ENCODE measurements around the gene IGFBP7. TPM values are rescaled to one million over a fixed set of nuclear protein-coding genes. Genes with fewer than 3 reads are reported as not detected.

IGFBP7 gene
- total RNA-seq, 2 donors from 2014 or later, result 58.5 to 89.5 TPM

DNA sequence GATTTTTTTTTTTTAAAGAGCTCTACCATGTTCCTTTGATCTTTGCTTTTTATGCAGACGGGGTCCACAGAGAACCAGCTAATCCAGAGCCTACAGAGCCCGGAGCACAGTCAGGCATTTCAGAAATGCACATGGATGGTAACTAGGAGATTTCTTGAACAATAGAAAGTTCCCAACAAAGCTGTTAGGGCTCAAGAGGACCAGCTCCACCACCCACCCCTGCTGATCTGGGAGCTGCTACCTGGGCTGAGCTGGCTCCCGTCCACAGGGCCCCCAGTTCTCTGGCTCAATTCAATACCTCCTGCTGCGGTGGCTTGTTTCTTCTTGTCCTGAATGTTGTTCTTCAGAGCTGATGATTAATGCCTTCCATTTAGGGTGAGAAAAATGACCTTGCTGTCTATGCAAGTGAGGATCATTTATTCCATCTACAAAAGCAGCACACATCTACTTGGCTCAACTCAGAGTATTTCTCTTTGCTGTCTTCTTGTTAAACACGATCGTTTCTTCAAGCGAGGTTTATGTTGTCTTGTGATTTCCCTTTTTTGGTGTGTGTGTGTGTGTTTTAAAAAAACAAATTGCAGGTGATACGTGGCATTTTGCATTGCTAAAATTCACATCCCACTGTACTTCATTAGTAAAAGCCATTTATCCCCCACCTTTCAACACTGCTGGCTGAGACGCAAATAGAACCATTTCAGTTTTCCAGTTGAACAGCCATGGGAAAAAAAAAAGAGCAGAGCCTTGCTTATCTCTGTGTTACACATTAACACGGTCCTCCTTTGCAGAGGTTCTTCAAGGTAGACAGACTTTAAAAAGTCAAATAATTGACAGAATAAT lies 31.3 kb downstream of the IGFBP7 start:
- H3K9ac ChIP-seq (ENCODE audit: low read depth in 2 of 2, low read length in 2 of 2), result no peak overlapping the region
- no peak for DNase-seq
- intact Hi-C loops (cut with DNase I), result no loop called here

DNA sequence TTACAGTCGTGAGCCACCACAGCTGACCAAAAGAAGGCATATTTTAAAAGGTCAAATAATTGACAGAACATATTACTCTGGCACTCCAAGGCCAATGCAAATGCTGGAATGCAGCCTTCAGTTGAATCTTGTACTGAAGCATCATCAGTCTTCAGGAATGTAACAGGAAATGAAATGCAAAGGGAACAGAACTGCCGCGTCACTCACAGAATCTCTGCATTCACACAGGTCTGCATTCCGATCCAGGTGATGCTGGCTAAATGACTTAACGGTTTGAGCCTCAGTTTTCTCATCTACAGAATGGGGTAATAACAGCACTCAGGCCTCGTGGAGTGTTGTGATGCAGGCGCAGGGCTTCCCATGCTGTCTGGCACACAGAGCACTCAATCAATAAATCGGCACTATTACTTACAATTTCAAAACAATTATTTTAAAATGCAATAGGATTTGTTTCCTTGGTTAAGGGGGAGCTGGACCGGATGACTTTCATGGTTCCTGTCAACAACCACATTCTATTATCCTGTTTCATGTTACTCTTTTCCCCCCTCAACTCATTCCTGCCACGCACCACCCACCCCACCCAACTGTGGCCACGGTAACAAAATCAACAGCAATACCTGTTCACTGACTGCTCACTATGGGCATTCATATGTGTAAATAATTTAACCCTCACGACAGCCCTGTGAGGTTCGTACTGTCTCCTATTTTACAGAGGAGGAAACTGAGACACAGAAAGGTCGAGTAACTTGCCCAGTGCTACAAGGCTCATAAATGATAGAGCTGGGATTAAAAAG lies 32.4 kb downstream of the IGFBP7 start:
- Histone ChIP-seq H3K4me3 (no peak overlapping the region), H3K9ac (ENCODE audit: low read depth in 2 of 2, low read length in 2 of 2) (no peak overlapping the region), H3K27ac (no peak overlapping the region), H3K4me1 (no peaks in the 10 kb centered on the region), H3K36me3 (no peaks in the 10 kb centered on the region), H3K9me3 (no peaks in the 10 kb centered on the region), H3K27me3 (no peaks in the 10 kb centered on the region)
- no peak for DNase-seq
- TF ChIP-seq, protein P1, sequence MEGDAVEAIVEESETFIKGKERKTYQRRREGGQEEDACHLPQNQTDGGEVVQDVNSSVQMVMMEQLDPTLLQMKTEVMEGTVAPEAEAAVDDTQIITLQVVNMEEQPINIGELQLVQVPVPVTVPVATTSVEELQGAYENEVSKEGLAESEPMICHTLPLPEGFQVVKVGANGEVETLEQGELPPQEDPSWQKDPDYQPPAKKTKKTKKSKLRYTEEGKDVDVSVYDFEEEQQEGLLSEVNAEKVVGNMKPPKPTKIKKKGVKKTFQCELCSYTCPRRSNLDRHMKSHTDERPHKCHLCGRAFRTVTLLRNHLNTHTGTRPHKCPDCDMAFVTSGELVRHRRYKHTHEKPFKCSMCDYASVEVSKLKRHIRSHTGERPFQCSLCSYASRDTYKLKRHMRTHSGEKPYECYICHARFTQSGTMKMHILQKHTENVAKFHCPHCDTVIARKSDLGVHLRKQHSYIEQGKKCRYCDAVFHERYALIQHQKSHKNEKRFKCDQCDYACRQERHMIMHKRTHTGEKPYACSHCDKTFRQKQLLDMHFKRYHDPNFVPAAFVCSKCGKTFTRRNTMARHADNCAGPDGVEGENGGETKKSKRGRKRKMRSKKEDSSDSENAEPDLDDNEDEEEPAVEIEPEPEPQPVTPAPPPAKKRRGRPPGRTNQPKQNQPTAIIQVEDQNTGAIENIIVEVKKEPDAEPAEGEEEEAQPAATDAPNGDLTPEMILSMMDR (IDR thresholded peaks at IDR 0.05), result no peak
- intact Hi-C loops (cut with DNase I), result no loop called here

More for the DNA sequence above, 31.3 kb downstream of the IGFBP7 start:
- Histone ChIP-seq H3K4me3 (no peak overlapping the region), H3K36me3 (no peaks in the 10 kb centered on the region), H3K27ac (no peak overlapping the region), H3K27me3 (no peaks in the 10 kb centered on the region), H3K4me1 (no peaks in the 10 kb centered on the region), H3K9me3 (no peaks in the 10 kb centered on the region)
- TF ChIP-seq, protein P1 (IDR thresholded peaks at IDR 0.05), result no peak

- no peak overlapping the region for H3K4me3 ChIP-seq
Measured at GRCh38 chr4:57076646-57077045, 33.5 kb downstream of the IGFBP7 start.

DNA sequence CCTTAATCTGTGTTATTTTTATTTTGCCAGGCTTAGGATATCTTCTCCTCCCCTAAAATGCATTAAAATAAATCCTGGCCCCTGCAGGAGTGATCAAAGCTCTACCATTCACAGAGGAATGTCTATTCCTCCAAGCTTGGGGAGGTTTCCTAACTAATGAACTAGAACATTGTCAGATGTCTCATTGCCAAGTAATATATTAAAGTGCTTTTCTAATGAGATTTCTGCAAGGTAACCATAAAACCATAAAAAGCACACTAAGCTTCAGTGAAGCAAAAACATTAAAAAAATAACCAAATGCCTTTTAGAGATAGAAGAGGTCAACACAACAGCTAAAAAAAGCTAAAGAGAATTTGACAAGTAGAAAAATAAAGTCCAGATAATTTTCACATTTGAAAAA lies 34.8 kb downstream of the IGFBP7 start:
- no peak for DNase-seq
- H3K9me3 ChIP-seq, result no peaks in the 10 kb centered on the region
- no peaks in the 10 kb centered on the region for H3K27me3 ChIP-seq
- no peaks in the 10 kb centered on the region for H3K4me1 ChIP-seq
- intact Hi-C loops (cut with DNase I), result no loop called here
- no peak overlapping the region for H3K4me3 ChIP-seq
- H3K36me3 ChIP-seq, result no peaks in the 10 kb centered on the region
- no peak overlapping the region for H3K9ac ChIP-seq (ENCODE audit: low read depth in 2 of 2, low read length in 2 of 2)
- no peak overlapping the region for H3K27ac ChIP-seq
- TF ChIP-seq, protein P1 (IDR thresholded peaks at IDR 0.05), result no peak

More at GRCh38 chr4:57076646-57077045, 33.5 kb downstream of the IGFBP7 start:
- Histone ChIP-seq H3K9me3 (no peaks in the 10 kb centered on the region), H3K4me1 (no peaks in the 10 kb centered on the region), H3K36me3 (no peaks in the 10 kb centered on the region), H3K27ac (no peak overlapping the region), H3K27me3 (no peaks in the 10 kb centered on the region), H3K9ac (ENCODE audit: low read depth in 2 of 2, low read length in 2 of 2) (no peak overlapping the region)
- TF ChIP-seq, protein P1 (IDR thresholded peaks at IDR 0.05), result no peak
- no peak for DNase-seq
- intact Hi-C loops (cut with DNase I), result no loop called here

- TF ChIP-seq, protein P1 (IDR thresholded peaks at IDR 0.05), result no peak
- H3K36me3 ChIP-seq, result no peaks in the 10 kb centered on the region
- H3K27me3 ChIP-seq, result no peaks in the 10 kb centered on the region
- H3K27ac ChIP-seq, result no peak overlapping the region
- no peak overlapping the region for H3K4me3 ChIP-seq
- H3K4me1 ChIP-seq, result no peaks in the 10 kb centered on the region
- no peak for DNase-seq
- no peaks in the 10 kb centered on the region for H3K9me3 ChIP-seq
- intact Hi-C loops (cut with DNase I), result no loop called here
- no peak overlapping the region for H3K9ac ChIP-seq (ENCODE audit: low read depth in 2 of 2, low read length in 2 of 2)
Measured at GRCh38 chr4:57074744-57075143, 35.4 kb downstream of the IGFBP7 start.
